Psoas muscle (tissue), 8 donors: ENCODE results near the gene RNMT. TPM values are rescaled to one million over a fixed set of nuclear protein-coding genes. Genes with fewer than 3 reads are reported as not detected.
"Not testable (repeated sequence)": the region's sequence is repeated elsewhere in the genome, so short reads cannot be mapped to it uniquely, and the experiment has no call there.

ENCODE experiments used
- ATAC-seq, 4 donors: fragments of 200-7000 bp; cut with Tn5 transposase; one replicate each; pipeline ENCODE4 v1.9.1; 2020; ENCODE audit warnings: moderate library complexity in 3 of 4, mild to moderate bottlenecking in 2 of 4
- DNase-seq, 2 donors: peaks; one replicate each; pipeline ENCODE4 v3.0.0-alpha.2; 2020
- H3K27ac ChIP-seq: fragments of 200-600 bp; one replicate; pipeline ENCODE4 v1.8.0; 2022
- H3K27me3 ChIP-seq, 3 donors: fragments of 200-600 bp in 1 of 3; one replicate each; pipeline versions ENCODE4 v1.6.1 to v1.8.0; 2013 to 2022; ENCODE audit warnings: low read length in 2 of 3, mild to moderate bottlenecking in 2 of 3, moderate library complexity in 1 of 3; ENCODE audit not compliant: insufficient read depth in 3 of 3
- H3K36me3 ChIP-seq, 2 donors: fragments of 200-600 bp in 1 of 2; one replicate each; pipeline versions ENCODE4 v1.6.1 to v1.8.0; 2013 to 2022; ENCODE audit warnings: low read depth in 1 of 2, mild to moderate bottlenecking in 1 of 2, moderate library complexity in 1 of 2; ENCODE audit not compliant: insufficient read depth in 1 of 2
- H3K4me1 ChIP-seq: fragments of 200-600 bp; one replicate; pipeline ENCODE4 v1.8.0; 2022
- H3K4me3 ChIP-seq: fragments of 200-600 bp; one replicate; pipeline ENCODE4 v1.8.0; 2022; ENCODE audit warnings: mild to moderate bottlenecking
- H3K9me3 ChIP-seq: fragments of 200-600 bp; one replicate; pipeline ENCODE4 v1.8.0; 2022
- WGBS, 3 donors: extraction: QIAGEN DNeasy Blood & Tissue Kit; methylation state at CpG; one replicate each; pipeline versions ENCODE4 v1.1.6 to v1.1.7; 2013; 5-methylcytosine and 5-hydroxymethylcytosine counted together
- intact Hi-C, 2 donors: fragments of 100-400 bp; cut with DNase I; formaldehyde crosslinking; loops; one replicate each; pipeline versions ENCODE4 v1.11.0 to v1.14.2; 2022
- polyA plus RNA-seq, 3 donors: library from polyadenylated mRNA; stranded (reverse); fragments of 200-250 nt; gene quantifications; one replicate each; pipeline ENCODE4 v1.2.3, GENCODE V29; 2013
- total RNA-seq, 4 donors: library from RNA; stranded (reverse); fragmentation: NEBNext Ultra II Directional in 2 of 4; extraction: Animal tissue kit (Norgen Biotek cat#: 25700) in 2 of 4; gene quantifications; one replicate each; pipeline versions ENCODE4 v1.2.1 to v1.2.4, GENCODE V29; 2021 to 2023
- TF ChIP-seq, protein P1 (sequence below): fragments of 200-600 bp; IDR thresholded peaks from one replicate; pipeline ENCODE4 v1.8.0; 2022; ENCODE audit warnings: antibody characterized with exemption
- donor health status: healthy with polysubstance abuse.
- donor health status: DM: no; HTN: no; CAD: no; lungs with moderate emphysema.
- donor health status: Bipolar disorder and iron deficiency.
- donor health status: healthy.
- donor health status: DM: yes; HTN: yes; CAD: no.
- donor health status: DM: no; HTN: no; CAD: no.
- donor health status: DM: no; HTN: no; CAD: no.
- donor health status: DM: yes; HTN: yes; CAD: no.

Gene RNMT
- total and polyA plus RNA-seq, 7 donors, result 15.0 to 29.2 (median 22.1) TPM

DNA sequence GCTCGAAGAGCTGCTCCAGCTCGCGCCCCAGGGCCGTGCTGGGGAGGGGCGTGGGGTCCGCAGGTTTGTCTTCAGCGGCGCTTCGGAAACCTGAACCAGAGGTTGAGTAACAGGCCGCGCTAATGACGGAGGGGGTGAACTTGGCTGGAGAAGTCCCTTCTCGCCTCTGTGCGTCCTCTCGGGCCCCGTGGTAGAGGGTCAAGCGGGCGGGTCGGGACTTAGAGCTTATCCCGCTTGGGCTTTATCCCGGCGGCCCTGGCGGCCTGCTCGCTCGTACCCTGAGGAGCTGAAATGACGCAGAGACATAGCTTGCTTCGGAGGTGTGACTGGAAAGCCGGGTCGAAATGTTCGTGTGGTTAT is 479 bp downstream of the RNMT start:
- peak overlapping the region; percentile 98 for H3K4me3 ChIP-seq
- peaks cover 0 to 8% of the 10 kb centered on the region in 2 donors for H3K36me3 ChIP-seq
- peak overlapping the region; percentile 100 for H3K27ac ChIP-seq
- ATAC-seq (peak; percentile 69 to 82 (median 78)), DNase-seq (peak; percentile 59 to 84)
- no peaks in the 10 kb centered on the region for H3K9me3 ChIP-seq
- peaks cover 23% of the 10 kb centered on the region for H3K4me1 ChIP-seq
- intact Hi-C loops, result loop anchor here (5.0 to 10.0 kb wide), 2 partner anchors 170 to 172 kb away; no protein-coding TSS in a partner anchor
- no peaks in the 10 kb centered on the region for H3K27me3 ChIP-seq
- TF ChIP-seq, protein P1, sequence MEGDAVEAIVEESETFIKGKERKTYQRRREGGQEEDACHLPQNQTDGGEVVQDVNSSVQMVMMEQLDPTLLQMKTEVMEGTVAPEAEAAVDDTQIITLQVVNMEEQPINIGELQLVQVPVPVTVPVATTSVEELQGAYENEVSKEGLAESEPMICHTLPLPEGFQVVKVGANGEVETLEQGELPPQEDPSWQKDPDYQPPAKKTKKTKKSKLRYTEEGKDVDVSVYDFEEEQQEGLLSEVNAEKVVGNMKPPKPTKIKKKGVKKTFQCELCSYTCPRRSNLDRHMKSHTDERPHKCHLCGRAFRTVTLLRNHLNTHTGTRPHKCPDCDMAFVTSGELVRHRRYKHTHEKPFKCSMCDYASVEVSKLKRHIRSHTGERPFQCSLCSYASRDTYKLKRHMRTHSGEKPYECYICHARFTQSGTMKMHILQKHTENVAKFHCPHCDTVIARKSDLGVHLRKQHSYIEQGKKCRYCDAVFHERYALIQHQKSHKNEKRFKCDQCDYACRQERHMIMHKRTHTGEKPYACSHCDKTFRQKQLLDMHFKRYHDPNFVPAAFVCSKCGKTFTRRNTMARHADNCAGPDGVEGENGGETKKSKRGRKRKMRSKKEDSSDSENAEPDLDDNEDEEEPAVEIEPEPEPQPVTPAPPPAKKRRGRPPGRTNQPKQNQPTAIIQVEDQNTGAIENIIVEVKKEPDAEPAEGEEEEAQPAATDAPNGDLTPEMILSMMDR, result no peak
- 0 to 1% (median 1%) methylated on average over 30 of the region's 30 CpGs for WGBS, 3 donors

DNA sequence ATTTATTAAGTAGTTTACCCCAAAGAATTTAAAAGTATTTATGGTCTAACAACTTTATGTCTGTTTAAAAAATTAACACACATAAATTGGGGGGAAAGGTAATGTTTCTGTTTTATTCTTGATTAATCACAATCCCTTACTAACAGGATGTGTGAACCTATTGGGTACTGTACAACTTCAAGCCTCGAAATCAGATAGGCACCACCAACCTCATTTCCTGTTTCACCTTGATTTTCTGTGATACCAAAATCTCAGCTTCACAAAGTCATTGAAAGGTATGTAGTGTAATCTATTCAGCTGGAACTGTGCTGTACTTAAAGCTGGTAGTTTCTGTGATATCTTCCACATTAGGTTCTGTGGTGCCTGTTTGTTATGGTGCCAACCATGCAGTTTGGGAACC is 4.0 kb downstream of the RNMT start:
- 79 to 90% (median 80%) methylated on average over 1 of the region's 1 CpG for WGBS, 3 donors
- no peak overlapping the region for H3K27ac ChIP-seq
- H3K9me3 ChIP-seq, result no peaks in the 10 kb centered on the region
- ATAC-seq (no peak), DNase-seq (no peak)
- peaks cover 2 to 40% of the 10 kb centered on the region in 2 donors for H3K36me3 ChIP-seq
- H3K4me1 ChIP-seq, result peaks cover 24% of the 10 kb centered on the region
- H3K27me3 ChIP-seq, result no peaks in the 10 kb centered on the region
- H3K4me3 ChIP-seq, result no peak overlapping the region
- TF ChIP-seq, protein P1, result no peak
- intact Hi-C loops, result no loop called here

GRCh38 chr18:13735681-13736080 is 9.2 kb downstream of the RNMT start:
- Histone ChIP-seq H3K9me3 (no peaks in the 10 kb centered on the region), H3K36me3 (peaks cover 2 to 92% of the 10 kb centered on the region in 2 donors), H3K4me1 (peaks cover 8% of the 10 kb centered on the region), H3K4me3 (no peak overlapping the region), H3K27ac (no peak overlapping the region), H3K27me3 (no peaks in the 10 kb centered on the region)
- ATAC-seq (no peak), DNase-seq (no peak)
- TF ChIP-seq, protein P1, result no peak
- intact Hi-C loops, result no loop called here
- 75 to 81% (median 76%) methylated on average over 2 of the region's 2 CpGs for WGBS, 3 donors

DNA sequence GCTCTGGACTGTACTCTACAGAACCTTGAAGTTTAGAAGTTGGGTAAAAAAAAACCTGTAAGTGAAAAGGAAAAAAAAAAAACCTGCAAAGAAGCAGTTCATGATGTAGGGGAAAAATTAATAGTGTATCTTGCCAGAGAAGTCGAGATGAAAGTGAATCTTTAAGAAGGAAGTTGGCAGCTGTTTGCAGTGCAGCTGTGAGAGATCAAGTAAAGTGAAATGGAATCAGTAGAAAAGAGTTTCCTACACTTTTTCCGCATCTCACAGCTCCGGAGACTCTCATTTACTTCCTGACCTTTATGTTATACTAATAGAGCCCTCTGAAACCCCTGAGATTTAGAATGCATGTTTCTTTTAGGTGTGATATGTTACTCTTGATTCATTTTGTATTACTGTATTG is 19.2 kb downstream of the RNMT start:
- no peak for DNase-seq
- ATAC-seq, result no peak
- intact Hi-C loops, result no loop called here
- H3K4me3 ChIP-seq, result no peak overlapping the region
- peaks cover 8 to 99% of the 10 kb centered on the region in 2 donors for H3K36me3 ChIP-seq
- TF ChIP-seq, protein P1, result no peak
- H3K9me3 ChIP-seq, result no peaks in the 10 kb centered on the region
- no peak overlapping the region for H3K27ac ChIP-seq
- H3K4me1 ChIP-seq, result no peaks in the 10 kb centered on the region
- WGBS, 3 donors, result 37 to 43% (median 38%) methylated on average over 3 of the region's 3 CpGs
- no peaks in the 10 kb centered on the region for H3K27me3 ChIP-seq

DNA sequence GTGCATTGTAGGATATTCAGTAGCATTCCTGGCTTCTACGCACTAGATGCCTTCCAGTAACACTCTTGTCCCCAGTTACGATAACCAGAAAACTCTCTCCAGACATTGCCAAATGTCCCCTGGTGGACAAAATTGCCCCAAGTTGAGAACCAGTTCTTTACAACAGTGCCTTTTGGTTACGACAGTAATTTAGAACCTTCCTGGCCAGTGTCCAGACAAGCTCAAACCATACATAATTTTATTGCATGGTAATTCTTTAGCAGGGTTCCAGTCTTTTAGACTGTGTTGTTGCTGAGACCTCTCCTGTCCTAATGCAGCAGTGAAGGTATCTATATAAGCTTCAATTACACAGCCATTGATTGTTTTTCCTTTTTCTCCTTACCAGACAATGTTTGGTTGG is 20.2 kb downstream of the RNMT start:
- TF ChIP-seq, protein P1, result no peak
- intact Hi-C loops, result no loop called here
- ATAC-seq (no peak), DNase-seq (no peak)
- Histone ChIP-seq H3K36me3 (peaks cover 8 to 93% of the 10 kb centered on the region in 2 donors), H3K27ac (no peak overlapping the region), H3K4me3 (no peak overlapping the region), H3K9me3 (no peaks in the 10 kb centered on the region), H3K27me3 (no peaks in the 10 kb centered on the region), H3K4me1 (no peaks in the 10 kb centered on the region)
- WGBS, 3 donors, result 67 to 86% (median 69%) methylated on average over 3 of the region's 3 CpGs

GRCh38 chr18:13751599-13751998 is 25.1 kb downstream of the RNMT start:
- H3K27me3 ChIP-seq, intact Hi-C loops, H3K4me1 ChIP-seq, H3K9me3 ChIP-seq, H3K27ac ChIP-seq, H3K4me3 ChIP-seq, DNase-seq, ATAC-seq: not testable (repeated sequence)
- peaks cover 8 to 95% of the 10 kb centered on the region in 2 donors for H3K36me3 ChIP-seq
- 96 to 98% (median 97%) methylated on average over 3 of the region's 3 CpGs for WGBS, 3 donors
